GM18520 (cell line): Measurements from ENCODE around the gene ST3GAL6.

ENCODE experiments used
- ATAC-seq: cut with Tn5 transposase; IDR thresholded peaks from one replicate; pipeline ENCODE4 v1.9.1; 2021; ENCODE audit not compliant: unreplicated experiment

The ST3GAL6 gene

GRCh38 chr3:98843266-98843959 lies 80.3 kb downstream of the ST3GAL6 start:
- ATAC-seq = no peak
